Measurements from ENCODE around the gene TCN2.
"Not testable (repeated sequence)": the region's sequence is repeated elsewhere in the genome, so short reads cannot be mapped to it uniquely, and the experiment has no call there.

Gene TCN2

GRCh38 chr22:30606455-30607299 lies at the start of gene TCN2:
Gene TCN2, plus strand, starts transcription at chr22:30607174. Its CDS starts 158 bp downstream, at chr22:30607332.
- Mint-ChIP-seq H3K4me1 (peaks cover 47% of the 10 kb centered on the region), H3K27ac (no peak within 1 kb of the TSS), H3K27me3 (peaks cover 40% of the 10 kb centered on the region), H3K36me3 (no peaks in the 10 kb centered on the region), H3K4me3 (peak within 1 kb of the TSS; percentile 65), H3K9me3 (no peaks in the 10 kb centered on the region)
- CTCF ChIA-PET, result interaction anchor here (0.7 to 3.3 kb wide), 12 partner anchors 8 to 352 kb away, joined by 3 to 13 read pairs (median 4); partner anchors contain the start of genes MTFP1 and PES1
- DNase-seq, result peak; percentile 61

GRCh38 chr22:30557243-30557642 lies 49.7 kb upstream of the TCN2 start:
- peaks cover 9% of the 10 kb centered on the region for H3K4me1 Mint-ChIP-seq
- no peaks in the 10 kb centered on the region for H3K9me3 Mint-ChIP-seq
- H3K27me3 Mint-ChIP-seq, result peaks cover 10% of the 10 kb centered on the region
- H3K27ac Mint-ChIP-seq, result no peak overlapping the region
- CTCF ChIA-PET, result no interaction called here
- H3K36me3 Mint-ChIP-seq, result no peaks in the 10 kb centered on the region
- H3K4me3 Mint-ChIP-seq, result no peak overlapping the region
- DNase-seq, result no peak

DNA sequence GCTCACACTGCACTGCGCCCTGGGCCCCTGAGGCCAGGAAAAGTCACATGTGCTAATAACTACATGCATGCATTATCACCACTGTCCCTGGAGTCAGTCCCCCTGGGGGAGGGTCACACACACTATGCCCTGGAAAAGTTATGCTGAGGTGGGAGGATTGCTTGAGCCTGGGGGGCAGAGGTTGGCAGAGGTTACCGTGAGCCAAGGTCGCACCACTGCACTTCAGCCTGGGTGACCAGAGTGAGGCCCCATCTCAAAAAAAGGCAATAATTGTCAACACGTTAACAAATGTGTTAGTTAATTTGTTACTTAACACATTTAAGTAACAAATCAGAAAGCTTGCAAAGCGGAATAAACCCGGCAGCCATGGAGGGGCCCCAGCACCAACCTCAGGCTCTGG lies 47.1 kb upstream of the TCN2 start:
- no peaks in the 10 kb centered on the region for H3K9me3 Mint-ChIP-seq
- CTCF ChIA-PET, result no interaction called here
- H3K4me1 Mint-ChIP-seq, result no peaks in the 10 kb centered on the region
- no peak for DNase-seq
- H3K36me3 Mint-ChIP-seq, result no peaks in the 10 kb centered on the region
- no peak overlapping the region for H3K4me3 Mint-ChIP-seq
- H3K27ac Mint-ChIP-seq, result no peak overlapping the region
- peaks cover 11% of the 10 kb centered on the region for H3K27me3 Mint-ChIP-seq

- H3K36me3 Mint-ChIP-seq, H3K4me1 Mint-ChIP-seq, H3K27ac Mint-ChIP-seq, CTCF ChIA-PET, H3K4me3 Mint-ChIP-seq, H3K9me3 Mint-ChIP-seq: not testable (repeated sequence)
- peaks cover 18% of the 10 kb centered on the region for H3K27me3 Mint-ChIP-seq
- DNase-seq, result peak; percentile 31
Observed at GRCh38 chr22:30560643-30561202, 46.3 kb upstream of the TCN2 start.

GRCh38 chr22:30561402-30562189 lies 45.4 kb upstream of the TCN2 start:
- no peaks in the 10 kb centered on the region for H3K9me3 Mint-ChIP-seq
- H3K27me3 Mint-ChIP-seq, result peaks cover 24% of the 10 kb centered on the region
- no peaks in the 10 kb centered on the region for H3K36me3 Mint-ChIP-seq
- no peak for DNase-seq
- no peaks in the 10 kb centered on the region for H3K4me1 Mint-ChIP-seq
- CTCF ChIA-PET, result no interaction called here
- no peak overlapping the region for H3K27ac Mint-ChIP-seq
- no peak overlapping the region for H3K4me3 Mint-ChIP-seq

GRCh38 chr22:30562366-30562765 lies 44.6 kb upstream of the TCN2 start:
- DNase-seq, result no peak
- Mint-ChIP-seq H3K27ac (no peak overlapping the region), H3K36me3 (no peaks in the 10 kb centered on the region), H3K9me3 (no peaks in the 10 kb centered on the region), H3K4me3 (no peak overlapping the region), H3K27me3 (peaks cover 24% of the 10 kb centered on the region), H3K4me1 (no peaks in the 10 kb centered on the region)
- CTCF ChIA-PET, result no interaction called here

GRCh38 chr22:30564045-30564760 lies 42.8 kb upstream of the TCN2 start:
- Mint-ChIP-seq H3K4me3 (no peak overlapping the region), H3K4me1 (no peaks in the 10 kb centered on the region), H3K9me3 (no peaks in the 10 kb centered on the region), H3K27me3 (peaks cover 27% of the 10 kb centered on the region), H3K36me3 (no peaks in the 10 kb centered on the region), H3K27ac (no peak overlapping the region)
- CTCF ChIA-PET, result no interaction called here
- no peak for DNase-seq

DNA sequence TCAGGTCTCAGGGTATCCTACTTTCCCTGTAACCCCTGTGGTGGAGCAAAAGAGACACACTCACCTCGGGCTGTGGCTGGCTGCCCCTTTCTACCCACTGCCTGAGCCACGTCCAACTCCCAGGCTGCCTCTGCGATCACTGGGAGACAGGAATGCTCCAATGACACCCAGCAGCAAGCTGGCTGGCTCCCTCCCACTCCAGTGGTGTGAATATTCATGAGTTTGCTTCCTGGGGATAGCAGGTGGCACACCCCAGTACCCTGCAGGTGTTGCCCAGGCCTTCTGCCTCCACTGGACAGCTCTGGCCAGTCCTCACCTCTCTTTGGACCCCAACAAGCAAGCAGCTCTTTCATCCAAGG lies 42.2 kb upstream of the TCN2 start:
- CTCF ChIA-PET, result no interaction called here
- Mint-ChIP-seq H3K36me3 (no peaks in the 10 kb centered on the region), H3K9me3 (no peaks in the 10 kb centered on the region), H3K4me3 (no peak overlapping the region), H3K4me1 (no peaks in the 10 kb centered on the region), H3K27ac (no peak overlapping the region), H3K27me3 (peaks cover 26% of the 10 kb centered on the region)
- no peak for DNase-seq

- Mint-ChIP-seq H3K27me3 (peaks cover 25% of the 10 kb centered on the region), H3K4me3 (no peak overlapping the region), H3K9me3 (no peaks in the 10 kb centered on the region), H3K36me3 (no peaks in the 10 kb centered on the region), H3K27ac (no peak overlapping the region), H3K4me1 (no peaks in the 10 kb centered on the region)
- CTCF ChIA-PET, result no interaction called here
- no peak for DNase-seq
Observed at GRCh38 chr22:30565341-30565740, 41.6 kb upstream of the TCN2 start.

GRCh38 chr22:30566125-30566524 lies 40.8 kb upstream of the TCN2 start:
- CTCF ChIA-PET, result no interaction called here
- no peak overlapping the region for H3K27ac Mint-ChIP-seq
- no peak for DNase-seq
- no peaks in the 10 kb centered on the region for H3K36me3 Mint-ChIP-seq
- H3K9me3 Mint-ChIP-seq, result no peaks in the 10 kb centered on the region
- H3K27me3 Mint-ChIP-seq, result peaks cover 28% of the 10 kb centered on the region
- H3K4me3 Mint-ChIP-seq, result no peak overlapping the region
- H3K4me1 Mint-ChIP-seq, result no peaks in the 10 kb centered on the region

DNA sequence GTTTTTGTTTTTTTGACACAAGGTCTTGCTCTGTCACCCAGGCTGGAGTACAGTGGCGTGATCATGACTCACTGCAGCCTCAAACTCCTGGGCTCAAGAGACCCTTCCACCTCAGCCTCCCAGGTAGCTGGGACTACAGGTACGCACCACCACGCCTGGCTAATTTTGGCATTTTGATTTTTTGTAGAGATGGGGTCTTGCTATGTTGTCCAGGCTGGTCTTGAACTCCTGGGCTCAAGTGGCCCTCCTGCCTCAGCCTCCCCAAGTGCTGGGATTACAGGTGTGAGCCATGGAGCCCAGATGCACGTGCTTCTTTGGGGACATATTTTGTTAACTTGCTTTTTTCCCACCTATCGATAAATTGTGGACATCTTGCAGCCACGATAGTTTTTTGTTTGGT lies 39.7 kb upstream of the TCN2 start:
- CTCF ChIA-PET, H3K4me1 Mint-ChIP-seq, H3K9me3 Mint-ChIP-seq, H3K27ac Mint-ChIP-seq, H3K36me3 Mint-ChIP-seq, DNase-seq, H3K4me3 Mint-ChIP-seq: not testable (repeated sequence)
- peaks cover 29% of the 10 kb centered on the region for H3K27me3 Mint-ChIP-seq

- no peak overlapping the region for H3K4me3 Mint-ChIP-seq
- H3K9me3 Mint-ChIP-seq, result no peaks in the 10 kb centered on the region
- no peak overlapping the region for H3K27ac Mint-ChIP-seq
- H3K27me3 Mint-ChIP-seq, result peaks cover 39% of the 10 kb centered on the region
- no peaks in the 10 kb centered on the region for H3K36me3 Mint-ChIP-seq
- no peak for DNase-seq
- H3K4me1 Mint-ChIP-seq, result no peaks in the 10 kb centered on the region
- CTCF ChIA-PET, result no interaction called here
Observed at GRCh38 chr22:30568137-30568805, 38.7 kb upstream of the TCN2 start.

GRCh38 chr22:30569674-30570202 lies 37.2 kb upstream of the TCN2 start:
- no peaks in the 10 kb centered on the region for H3K9me3 Mint-ChIP-seq
- H3K4me3 Mint-ChIP-seq, result no peak overlapping the region
- CTCF ChIA-PET, result no interaction called here
- no peak overlapping the region for H3K27ac Mint-ChIP-seq
- H3K36me3 Mint-ChIP-seq, result no peaks in the 10 kb centered on the region
- H3K27me3 Mint-ChIP-seq, result peaks cover 49% of the 10 kb centered on the region
- H3K4me1 Mint-ChIP-seq, result no peaks in the 10 kb centered on the region
- DNase-seq, result no peak

DNA sequence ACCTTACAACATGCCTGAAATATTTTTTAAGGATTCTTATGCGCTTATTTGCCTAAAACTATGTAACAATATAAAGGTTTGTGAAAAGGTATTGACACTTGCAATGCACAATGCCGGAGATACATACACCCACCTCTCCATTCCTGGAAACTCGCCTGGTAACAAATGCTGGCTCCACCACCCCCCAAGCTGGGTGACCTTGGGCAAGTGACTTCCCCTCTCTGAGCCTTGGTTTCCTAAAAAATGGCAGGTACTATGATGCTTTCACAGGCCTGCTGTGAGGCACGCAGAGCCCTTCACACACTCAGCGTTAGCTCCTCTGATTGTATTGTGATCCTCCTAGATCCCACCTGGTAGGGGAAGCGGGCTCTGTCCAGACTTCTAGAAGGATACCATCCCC lies 34.8 kb upstream of the TCN2 start:
- Mint-ChIP-seq H3K4me3 (no peak overlapping the region), H3K36me3 (peaks cover 16% of the 10 kb centered on the region), H3K4me1 (peaks cover 6% of the 10 kb centered on the region), H3K27ac (no peak overlapping the region), H3K27me3 (peaks cover 45% of the 10 kb centered on the region), H3K9me3 (no peaks in the 10 kb centered on the region)
- CTCF ChIA-PET, result no interaction called here
- DNase-seq, result no peak

All from activated naive CD4-positive, alpha-beta T cell treated with anti-CD3 and anti-CD28 coated beads, Interleukin-2, amount 10 ng/mL, durations not matched to agents 7 days and 5 days (primary cell).